H1 (cell line): ENCODE measurements around the gene BCL2A1. TPM values are rescaled to one million over a fixed set of nuclear protein-coding genes. Genes with fewer than 3 reads are reported as not detected.

Experiments used
- CTCF ChIA-PET: fragments of 300-600 bp; sonication (Branson Sonifier 250); formaldehyde crosslinking; loops from one replicate; lab custom pipeline; 2021; ENCODE audit not compliant: partially characterized antibody; lab: Charles Lee
- POLR2A ChIA-PET: fragments of 300-600 bp; sonication (Branson Sonifier 250); formaldehyde crosslinking; loops from one replicate; lab custom pipeline; 2021; ENCODE audit warnings: inconsistent platforms; ENCODE audit not compliant: partially characterized antibody; lab: Charles Lee
- DNase-seq, 2 experiments: peaks; one replicate each; pipeline versions ENCODE4 v3.0.0 to v3.0.0-alpha.2; 2010 to 2022; ENCODE audit warnings: low spot score in 2 of 2, low read depth in 1 of 2, mixed read lengths in 1 of 2
- FAIRE-seq: peaks from 2 replicates; lab custom pipeline; 2011; peaks lifted over from hg19 to GRCh38; lab: Jason Lieb, UNC
- H2AFZ ChIP-seq: 2 replicates; pipeline ENCODE4 v1.8.1; 2012; ENCODE audit warnings: low read length, inconsistent platforms
- H2AK5ac ChIP-seq: 2 replicates; pipeline ENCODE4 v1.6.1; 2013; ENCODE audit warnings: low read depth, low read length
- H2BK120ac ChIP-seq: replicated peaks from 2 replicates; pipeline ENCODE3; 2013; ENCODE audit warnings: low read depth, low read length, inconsistent platforms
- H2BK12ac ChIP-seq: 2 replicates; pipeline ENCODE4 v1.6.1; 2013; ENCODE audit warnings: low read depth, low read length
- H2BK15ac ChIP-seq: 2 replicates; pipeline ENCODE4 v1.6.1; 2013; ENCODE audit warnings: low read length
- H2BK20ac ChIP-seq: 2 replicates; pipeline ENCODE4 v1.6.1; 2013; ENCODE audit warnings: low read length
- H2BK5ac ChIP-seq: 2 replicates; pipeline ENCODE4 v1.6.1; 2013; ENCODE audit warnings: low read depth, low read length
- H3K14ac ChIP-seq: 2 replicates; pipeline ENCODE4 v1.6.1; 2013; ENCODE audit warnings: inconsistent platforms; ENCODE audit not compliant: insufficient read length
- H3K18ac ChIP-seq: 2 replicates; pipeline ENCODE4 v1.6.1; 2013; ENCODE audit warnings: low read length; ENCODE audit errors: extremely low read depth
- H3K23ac ChIP-seq: 2 replicates; pipeline ENCODE4 v1.6.1; 2013; ENCODE audit warnings: inconsistent platforms; ENCODE audit not compliant: insufficient read length
- H3K23me2 ChIP-seq: 2 replicates; pipeline ENCODE4 v1.6.1; 2013; ENCODE audit warnings: low read depth, low read length
- H3K27ac ChIP-seq: 2 replicates; pipeline ENCODE4 v1.6.1; 2011; ENCODE audit warnings: low read depth, low read length, inconsistent platforms
- H3K27me3 ChIP-seq, 4 experiments: replicated peaks in 1 of 4; 1 replicate in 1 of 4; 2 replicates in 3 of 4; pipeline versions ENCODE4 v1.6.1 to v1.8.1; 2011 to 2013; ENCODE audit warnings: low read length in 3 of 4, mild to moderate bottlenecking in 3 of 4, inconsistent platforms in 2 of 4, mixed read lengths in 2 of 4, moderate library complexity in 1 of 4; ENCODE audit not compliant: control insufficient read depth in 3 of 4, insufficient read depth in 3 of 4; ENCODE audit errors: extremely low read depth in 1 of 4
- H3K36me3 ChIP-seq, 4 experiments: 2 replicates each; pipeline versions ENCODE4 v1.6.1 to v1.8.1; 2011 to 2013; ENCODE audit warnings: mild to moderate bottlenecking in 4 of 4, low read length in 3 of 4, moderate library complexity in 2 of 4, control low read depth in 1 of 4, inconsistent platforms in 1 of 4; ENCODE audit not compliant: insufficient read depth in 4 of 4, control insufficient read depth in 2 of 4
- H3K4ac ChIP-seq: replicated peaks from 2 replicates; pipeline ENCODE3; 2013; ENCODE audit warnings: low read length, low read depth, mixed read lengths, inconsistent platforms; ENCODE audit not compliant: insufficient read length
- H3K4me1 ChIP-seq, 4 experiments: replicated peaks in 1 of 4; 1 replicate in 1 of 4; 2 replicates in 3 of 4; pipeline versions ENCODE4 v1.6.1 to v1.8.1; 2011 to 2013; ENCODE audit warnings: low read length in 3 of 4, inconsistent platforms in 2 of 4, mixed read lengths in 1 of 4; ENCODE audit not compliant: insufficient read depth in 4 of 4, control insufficient read depth in 3 of 4
- H3K4me2 ChIP-seq, 2 experiments: 2 replicates each; pipeline versions ENCODE4 v1.6.1 to v1.8.1; 2011 to 2013; ENCODE audit warnings: low read depth in 2 of 2, low read length in 2 of 2, control low read depth in 1 of 2, inconsistent platforms in 1 of 2, mild to moderate bottlenecking in 1 of 2; ENCODE audit not compliant: insufficient read depth in 1 of 2
- H3K4me3 ChIP-seq, 4 experiments: fragments of 200-600, 300-600 bp in 1 of 4; sonication (generic), shearing (Covaris generic), sonication (Bioruptor Twin) in 1 of 4; 2 replicates each; pipeline versions ENCODE4 v1.5.1 to v1.8.1; 2011 to 2016; ENCODE audit warnings: low read length in 4 of 4, low read depth in 3 of 4, control low read depth in 2 of 4, inconsistent platforms in 2 of 4, mild to moderate bottlenecking in 2 of 4, mixed read lengths in 1 of 4, moderate library complexity in 1 of 4; ENCODE audit not compliant: insufficient read depth in 2 of 4; ENCODE audit errors: extremely low read depth in 1 of 4
- H3K56ac ChIP-seq: replicated peaks from 2 replicates; pipeline ENCODE3; 2013; ENCODE audit warnings: low read depth, mild to moderate bottlenecking, mixed read lengths, low read length, inconsistent platforms; ENCODE audit not compliant: insufficient read length
- H3K79me1 ChIP-seq: 2 replicates; pipeline ENCODE4 v1.6.1; 2013; ENCODE audit warnings: low read depth, low read length, control low read depth
- H3K79me2 ChIP-seq, 2 experiments: 2 replicates each; pipeline versions ENCODE4 v1.6.1 to v1.8.1; 2012 to 2013; ENCODE audit warnings: low read length in 2 of 2, mild to moderate bottlenecking in 2 of 2, inconsistent platforms in 1 of 2; ENCODE audit not compliant: insufficient read depth in 2 of 2, control insufficient read depth in 1 of 2
- H3K9ac ChIP-seq, 4 experiments: replicated peaks in 1 of 4; 1 replicate in 1 of 4; 2 replicates in 3 of 4; pipeline versions ENCODE4 v1.6.1 to v1.8.1; 2011 to 2013; ENCODE audit warnings: low read depth in 3 of 4, low read length in 3 of 4, control low read depth in 2 of 4, mild to moderate bottlenecking in 2 of 4, moderate library complexity in 2 of 4, inconsistent platforms in 1 of 4; ENCODE audit errors: extremely low read depth in 1 of 4
- H3K9me3 ChIP-seq, 2 experiments: 2 replicates each; pipeline versions ENCODE4 v1.6.1 to v1.8.1; 2012 to 2013; ENCODE audit warnings: mild to moderate bottlenecking in 2 of 2, moderate library complexity in 2 of 2, control low read depth in 1 of 2, inconsistent platforms in 1 of 2, low read depth in 1 of 2, low read length in 1 of 2, mixed read lengths in 1 of 2; ENCODE audit not compliant: insufficient read depth in 2 of 2
- H4K20me1 ChIP-seq, 2 experiments: replicated peaks in 1 of 2; 2 replicates each; pipeline versions ENCODE3 to v1.8.1; 2011 to 2013; ENCODE audit warnings: inconsistent platforms in 2 of 2, low read length in 2 of 2, mild to moderate bottlenecking in 1 of 2; ENCODE audit not compliant: insufficient read depth in 2 of 2, control insufficient read depth in 1 of 2
- H4K5ac ChIP-seq: 2 replicates; pipeline ENCODE4 v1.6.1; 2013; ENCODE audit warnings: low read length, low read depth, mixed read lengths, inconsistent platforms; ENCODE audit not compliant: insufficient read length
- H4K8ac ChIP-seq: 2 replicates; pipeline ENCODE4 v1.8.0; 2013; ENCODE audit warnings: mild to moderate bottlenecking, moderate library complexity, low read length, inconsistent platforms; ENCODE audit not compliant: insufficient read depth; ENCODE audit errors: extremely low read depth
- H4K91ac ChIP-seq: replicated peaks from 2 replicates; pipeline ENCODE3; 2013; ENCODE audit warnings: low read length, mixed read lengths, inconsistent platforms; ENCODE audit not compliant: insufficient read length
- BRCA1 ChIP-seq: IDR thresholded peaks from 2 replicates; pipeline ENCODE4 v1.6.1; 2012; ENCODE audit warnings: low read depth, low read length, improper control_type of control experiment
- CBX8 ChIP-seq: fragments of 300-800, 300-1000 bp; sonication (generic); IDR thresholded peaks from 2 replicates; pipeline ENCODE4 v1.7.1; 2016; ENCODE audit warnings: low read depth, low read length, borderline replicate concordance
- EZH2 ChIP-seq: fragments of 200-600 bp; sonication (generic); IDR thresholded peaks from 2 replicates; pipeline ENCODE4 v1.7.1; 2012; ENCODE audit warnings: low read depth, mild to moderate bottlenecking, moderate library complexity, low read length, inconsistent platforms; ENCODE audit not compliant: severe bottlenecking
- JUN ChIP-seq: IDR thresholded peaks from 2 replicates; pipeline ENCODE4 v1.6.1; 2011; ENCODE audit warnings: low read depth, mild to moderate bottlenecking, improper control_type of control experiment, low read length
- NANOG ChIP-seq: IDR thresholded peaks from 2 replicates; pipeline ENCODE4 v1.6.1; 2011; ENCODE audit warnings: low read length, low read depth, mild to moderate bottlenecking, inconsistent platforms; ENCODE audit not compliant: insufficient read depth, poor library complexity, severe bottlenecking
- POLR2A ChIP-seq, 2 experiments: IDR thresholded peaks; 1 replicate in 1 of 2; 2 replicates in 1 of 2; pipeline ENCODE4 v1.6.1; 2011; ENCODE audit warnings: low read depth in 2 of 2, low read length in 2 of 2, mild to moderate bottlenecking in 2 of 2; ENCODE audit errors: control extremely low read depth in 1 of 2
- POU5F1 ChIP-seq: IDR thresholded peaks from 2 replicates; pipeline ENCODE4 v1.6.1; 2011; ENCODE audit warnings: low read depth, mild to moderate bottlenecking, low read length, moderate library complexity
- RFX5 ChIP-seq: IDR thresholded peaks from 2 replicates; pipeline ENCODE4 v1.6.1; 2011; ENCODE audit warnings: low read depth, low read length, improper control_type of control experiment, borderline replicate concordance
- SIX5 ChIP-seq: IDR thresholded peaks from 2 replicates; pipeline ENCODE4 v1.6.1; 2011; ENCODE audit warnings: mild to moderate bottlenecking, low read depth, low read length
- SP2 ChIP-seq: IDR thresholded peaks from 2 replicates; pipeline ENCODE4 v1.6.1; 2012; ENCODE audit warnings: mild to moderate bottlenecking, low read length, inconsistent platforms
- ZNF274 ChIP-seq: IDR thresholded peaks from 2 replicates; pipeline ENCODE4 v1.7.0; 2012; ENCODE audit warnings: low read length, borderline replicate concordance; ENCODE audit errors: extremely low read depth
- WGBS, 2 experiments: shearing (Covaris generic) in 1 of 2; methylation state at CpG; one replicate each; pipeline versions ENCODE4 v1.1.6 to v1.1.7; 2013 to 2015; ENCODE audit warnings: low lambda C conversion rate in 2 of 2, mixed read lengths in 2 of 2, inconsistent platforms in 1 of 2, low coverage in 1 of 2, missing lambda C conversion rate in 1 of 2; ENCODE audit not compliant: insufficient replicate concordance in 2 of 2, insufficient coverage in 1 of 2, insufficient read length in 1 of 2; ENCODE audit errors: extremely low coverage in 1 of 2, missing lambda C conversion rate in 1 of 2; 5-methylcytosine and 5-hydroxymethylcytosine counted together
- polyA plus RNA-seq, 7 experiments: library from polyadenylated mRNA; depleted of rRNA in 3 of 7; stranded (reverse) in 5 of 7; unstranded in 2 of 7; fragments of >200 nt in 5 of 7; fragments of 200-250 nt in 2 of 7; gene quantifications; 1 replicate in 5 of 7; 2 replicates in 1 of 7; 4 replicates in 1 of 7; pipeline versions ENCODE4 v1.2.1 to v1.2.3, GENCODE V29; 2011 to 2013; ENCODE audit warnings: missing spikeins in 2 of 7, mixed read lengths in 2 of 7
- total RNA-seq: library from RNA; stranded (reverse); fragmentation: NEBNext Ultra II Directional; extraction: Animal tissue kit (Norgen Biotek cat#: 25700); gene quantifications from 2 replicates; pipeline ENCODE4 v1.2.1, GENCODE V29; 2021
- TF ChIP-seq, protein P1 (sequence below): IDR thresholded peaks from 2 replicates; pipeline ENCODE4 v1.6.1; 2012; ENCODE audit warnings: inconsistent platforms
- TF ChIP-seq, protein P2 (sequence below): IDR thresholded peaks from 2 replicates; pipeline ENCODE4 v1.6.1; 2011; ENCODE audit warnings: low read length, improper control_type of control experiment

Gene BCL2A1
- total and polyA plus RNA-seq, 2 of the 8 experiments (the other 6 are each of a cell fraction or from before 2014, with no cell fraction given): not detected

GRCh38 chr15:79952329-79952728 lies 18.7 kb downstream of the BCL2A1 start:
- POLR2A ChIA-PET: interaction anchor here (1.0 kb wide), 1 partner anchor 29 kb away, joined by 3 read pairs; no protein-coding TSS in a partner anchor
- TF ChIP-seq NANOG (no peak), EZH2 (no peak), SIX5 (no peak), CBX8 (no peak), BRCA1 (no peak), RFX5 (no peak), POLR2A (IDR thresholded peaks at IDR 0.05; ENCODE audit: control extremely low read depth in 1 of 2, low read depth in 2 of 2, low read length in 2 of 2) (no peak), JUN (no peak), POU5F1 (no peak), SP2 (no peak), ZNF274 (no peak)
- TF ChIP-seq, protein P1, sequence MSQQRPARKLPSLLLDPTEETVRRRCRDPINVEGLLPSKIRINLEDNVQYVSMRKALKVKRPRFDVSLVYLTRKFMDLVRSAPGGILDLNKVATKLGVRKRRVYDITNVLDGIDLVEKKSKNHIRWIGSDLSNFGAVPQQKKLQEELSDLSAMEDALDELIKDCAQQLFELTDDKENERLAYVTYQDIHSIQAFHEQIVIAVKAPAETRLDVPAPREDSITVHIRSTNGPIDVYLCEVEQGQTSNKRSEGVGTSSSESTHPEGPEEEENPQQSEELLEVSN: no peak
- TF ChIP-seq, protein P2, sequence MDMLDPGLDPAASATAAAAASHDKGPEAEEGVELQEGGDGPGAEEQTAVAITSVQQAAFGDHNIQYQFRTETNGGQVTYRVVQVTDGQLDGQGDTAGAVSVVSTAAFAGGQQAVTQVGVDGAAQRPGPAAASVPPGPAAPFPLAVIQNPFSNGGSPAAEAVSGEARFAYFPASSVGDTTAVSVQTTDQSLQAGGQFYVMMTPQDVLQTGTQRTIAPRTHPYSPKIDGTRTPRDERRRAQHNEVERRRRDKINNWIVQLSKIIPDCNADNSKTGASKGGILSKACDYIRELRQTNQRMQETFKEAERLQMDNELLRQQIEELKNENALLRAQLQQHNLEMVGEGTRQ: no peak

More at GRCh38 chr15:79952329-79952728, 18.7 kb downstream of the BCL2A1 start:
- no peak overlapping the region for H2AK5ac ChIP-seq
- no peak overlapping the region for H3K4me3 ChIP-seq
- no peaks in the 10 kb centered on the region for H4K20me1 ChIP-seq
- 90% methylated on average over 2 of the region's 2 CpGs; no CpG with 5 or more reads in 1 of the 2 experiments for WGBS, 2 experiments
- H3K4ac ChIP-seq: no peak overlapping the region
- no peak overlapping the region for H2BK15ac ChIP-seq
- no peaks in the 10 kb centered on the region for H3K36me3 ChIP-seq
- no peaks in the 10 kb centered on the region for H3K27me3 ChIP-seq
- H3K9ac ChIP-seq: no peak overlapping the region
- H3K23me2 ChIP-seq: no peaks in the 10 kb centered on the region
- H3K18ac ChIP-seq: no peak overlapping the region
- CTCF ChIA-PET: interaction anchor here (0.7 to 1.1 kb wide), 3 partner anchors 32 to 56 kb away, joined by 3 read pairs; no protein-coding TSS in a partner anchor
- no peak overlapping the region for H4K91ac ChIP-seq
- no peak overlapping the region for H2BK120ac ChIP-seq
- no peak overlapping the region for H3K23ac ChIP-seq
- no peak overlapping the region for H3K27ac ChIP-seq
- no peak overlapping the region for H4K8ac ChIP-seq
- no peaks in the 10 kb centered on the region for H3K4me1 ChIP-seq
- no peak overlapping the region for H3K56ac ChIP-seq
- no peak overlapping the region for H2BK5ac ChIP-seq
- H2BK20ac ChIP-seq: no peak overlapping the region
- H3K4me2 ChIP-seq: no peak overlapping the region
- FAIRE-seq (no peak), DNase-seq (no peak)
- no peaks in the 10 kb centered on the region for H3K79me2 ChIP-seq
- no peak overlapping the region for H3K14ac ChIP-seq
- H2BK12ac ChIP-seq: no peak overlapping the region
- no peak overlapping the region for H2AFZ ChIP-seq
- no peak overlapping the region for H4K5ac ChIP-seq
- H3K9me3 ChIP-seq: no peaks in the 10 kb centered on the region
- H3K79me1 ChIP-seq: no peaks in the 10 kb centered on the region
